ENCODE results near the gene KIFC3.
A peak's percentile ranks its signal among the peaks of the same experiment; 100 is the strongest.
"Not testable (repeated sequence)": the region's sequence is repeated elsewhere in the genome, so short reads cannot be mapped to it uniquely, and the experiment has no call there.

The KIFC3 gene

DNA sequence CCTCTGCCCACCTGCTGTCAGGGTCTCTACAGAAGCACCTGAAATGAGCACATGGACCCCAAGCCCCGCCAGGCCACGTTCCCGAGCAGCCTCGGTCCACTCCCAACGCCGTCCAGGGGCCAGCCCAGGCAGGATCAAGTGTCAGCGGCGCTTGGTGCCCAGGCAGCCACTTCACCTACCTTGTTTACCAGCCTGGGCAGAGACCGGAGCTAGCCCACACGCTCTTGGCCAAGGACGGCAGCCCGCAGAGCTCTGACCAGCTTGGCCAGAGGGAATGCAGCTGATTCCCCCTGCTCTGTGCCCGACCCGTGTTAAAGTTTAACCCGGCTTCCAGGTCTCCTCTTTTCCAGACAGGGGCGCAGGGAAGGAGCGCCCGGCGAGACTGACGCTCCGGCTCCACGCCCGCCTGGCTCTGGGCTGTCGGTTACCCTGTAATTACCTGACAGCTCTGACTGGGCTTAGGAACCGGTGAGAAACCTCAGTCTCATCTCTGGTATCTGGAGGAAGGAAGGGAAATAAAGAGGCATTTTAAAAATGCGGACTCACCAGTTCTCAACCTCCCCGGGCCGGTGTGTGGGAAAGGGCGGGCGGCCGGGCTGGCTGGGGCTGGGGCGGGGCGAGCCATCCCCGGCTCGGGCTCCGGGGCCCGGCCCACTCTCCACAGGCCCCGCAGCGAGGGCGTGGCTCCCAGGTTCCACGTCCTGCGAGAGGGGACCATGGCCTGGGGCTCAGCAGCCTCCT is 4.6 kb downstream of the KIFC3 start:
- no peak overlapping the region for H3K4me3 ChIP-seq (ENCODE audit: low read depth, low read length)
- DNase-seq (ENCODE audit: low read depth), result no peak
- no peak for TF ChIP-seq CTCF (IDR thresholded peaks at IDR 0.05; ENCODE audit: low read depth, low read length, missing control alignments)

DNA sequence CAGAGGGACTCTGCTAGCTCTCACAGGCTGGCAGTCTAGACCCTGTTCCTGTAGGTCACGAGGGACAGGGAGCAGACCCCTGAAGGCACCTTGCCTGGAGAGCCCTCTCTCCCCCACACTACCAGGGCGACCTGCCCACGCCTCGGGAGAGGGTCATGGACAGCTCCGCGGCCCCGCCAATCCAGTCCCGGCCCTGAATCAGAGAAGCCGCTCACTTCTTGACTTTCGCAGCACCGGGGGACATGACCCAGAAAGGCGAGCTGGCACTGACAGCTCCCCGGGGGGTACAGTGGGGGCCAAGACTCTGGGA is 5.1 kb downstream of the KIFC3 start:
- no peak for TF ChIP-seq CTCF (IDR thresholded peaks at IDR 0.05; ENCODE audit: low read depth, low read length, missing control alignments)
- no peak for DNase-seq (ENCODE audit: low read depth)
- H3K4me3 ChIP-seq (ENCODE audit: low read depth, low read length), result no peak overlapping the region

DNA sequence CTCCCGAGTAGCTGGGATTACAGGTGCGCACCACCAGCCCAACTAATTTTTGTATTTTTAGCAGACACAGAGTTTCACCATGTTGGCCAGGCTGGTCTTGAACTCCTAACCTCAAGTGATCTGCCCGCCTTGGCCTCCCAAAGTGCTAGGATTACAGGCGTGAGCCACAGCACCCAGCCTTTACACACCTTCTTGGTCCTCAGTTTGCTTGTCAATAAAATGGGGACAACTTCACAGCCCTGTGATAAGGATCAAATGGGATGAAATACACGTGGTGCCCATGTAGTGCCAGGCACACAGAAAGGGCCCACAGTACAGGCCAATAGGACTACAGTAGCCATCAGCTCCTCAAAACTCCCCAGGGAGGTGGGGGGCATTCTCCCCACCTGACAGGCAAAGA is 6.3 kb downstream of the KIFC3 start:
- not testable (repeated sequence) for DNase-seq (ENCODE audit: low read depth); H3K4me3 ChIP-seq (ENCODE audit: low read depth, low read length)

- DNase-seq (ENCODE audit: low read depth), result no peak
- H3K4me3 ChIP-seq (ENCODE audit: low read depth, low read length), result no peak overlapping the region
- TF ChIP-seq CTCF (IDR thresholded peaks at IDR 0.05; ENCODE audit: low read depth, low read length, missing control alignments), result peak; percentile 63
Measured at GRCh38 chr16:57795431-57795878, 6.8 kb downstream of the KIFC3 start.

DNA sequence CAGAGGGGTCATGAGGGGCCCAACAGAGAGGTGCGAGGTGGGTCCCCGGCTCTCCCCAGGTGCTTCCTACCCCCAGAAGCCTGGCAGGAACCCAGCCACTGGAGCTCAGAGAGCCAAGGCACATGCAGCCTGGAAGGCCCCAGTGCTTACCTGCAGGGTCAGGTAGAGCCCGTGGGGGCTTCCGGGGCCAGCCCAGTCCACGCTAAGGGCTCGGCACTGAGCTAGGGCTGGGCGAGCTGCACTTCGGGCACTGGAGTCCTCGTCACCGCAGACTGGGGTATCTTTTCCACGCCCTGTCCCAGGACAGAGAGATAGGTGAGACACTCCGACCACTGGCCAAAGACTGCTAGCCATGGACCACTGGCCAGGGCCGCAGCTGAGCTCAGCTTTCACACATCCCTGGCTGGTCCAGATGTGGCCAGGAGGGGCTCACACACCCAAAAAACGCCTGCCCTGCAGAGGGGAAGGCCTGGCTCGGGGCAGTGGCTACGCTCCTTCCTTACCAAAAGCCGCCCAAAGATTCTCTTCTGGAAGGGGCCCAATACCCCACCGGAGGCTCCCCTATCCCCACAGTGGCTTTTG is 7.4 kb downstream of the KIFC3 start:
- no peak for DNase-seq (ENCODE audit: low read depth)
- no peak overlapping the region for H3K4me3 ChIP-seq (ENCODE audit: low read depth, low read length)
- TF ChIP-seq CTCF (IDR thresholded peaks at IDR 0.05; ENCODE audit: low read depth, low read length, missing control alignments), result no peak

- TF ChIP-seq CTCF (IDR thresholded peaks at IDR 0.05; ENCODE audit: low read depth, low read length, missing control alignments), result no peak
- no peak overlapping the region for H3K4me3 ChIP-seq (ENCODE audit: low read depth, low read length)
- no peak for DNase-seq (ENCODE audit: low read depth)
Measured at GRCh38 chr16:57791893-57792461, 10.3 kb downstream of the KIFC3 start.

DNA sequence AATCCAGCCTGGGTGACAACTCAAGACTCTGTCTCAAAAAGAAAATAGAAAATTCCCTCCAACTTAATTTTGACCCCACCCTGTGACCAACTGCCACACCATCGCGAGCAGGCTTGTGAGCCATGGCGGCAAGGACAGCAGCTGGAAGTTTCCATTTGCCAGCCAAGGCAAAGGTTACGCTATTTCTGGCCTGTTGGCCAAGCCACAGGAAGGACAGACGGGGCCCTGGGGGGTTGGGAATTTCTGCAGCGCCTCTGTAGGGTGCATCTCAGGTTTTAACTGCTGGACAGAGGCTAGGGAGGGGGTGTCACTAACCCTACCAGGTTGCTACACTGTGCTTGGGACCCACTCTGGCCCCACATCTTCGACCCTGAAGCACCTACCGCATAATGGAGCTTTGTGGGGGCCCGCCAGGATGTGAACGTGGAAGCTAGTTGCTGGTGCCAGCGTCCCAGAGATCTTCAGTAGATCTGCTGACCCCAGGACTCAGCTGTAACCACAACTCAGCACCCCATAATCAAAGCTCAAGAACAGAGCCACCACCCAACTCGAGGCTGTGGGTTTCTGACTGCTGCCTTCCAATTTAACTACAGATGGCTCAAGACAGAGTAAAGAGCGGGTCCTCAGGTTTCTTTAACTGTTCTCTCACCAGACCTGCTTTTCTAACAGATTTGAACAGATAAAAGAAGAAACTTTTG is 10.9 kb downstream of the KIFC3 start:
- DNase-seq (ENCODE audit: low read depth), result no peak
- no peak overlapping the region for H3K4me3 ChIP-seq (ENCODE audit: low read depth, low read length)

More for the DNA sequence above, 10.9 kb downstream of the KIFC3 start:
- TF ChIP-seq CTCF (IDR thresholded peaks at IDR 0.05; ENCODE audit: low read depth, low read length, missing control alignments), result no peak

Measured in GM12864 (cell line).